ENCODE measurements around the gene DISC1.

GRCh38 chr1:231584921-231585320, 41.7 kb upstream of the DISC1 start:
- no peak for TF ChIP-seq ZNF8 (CRISPR knock-in tag; IDR thresholded peaks at IDR 0.05)
- no peak for TF ChIP-seq TSHZ2 (CRISPR knock-in tag; IDR thresholded peaks at IDR 0.05)
- no peak for TF ChIP-seq ZNF565 (CRISPR knock-in tag; conservative IDR thresholded peaks at IDR 0.05; ENCODE audit: low read depth)
- TF ChIP-seq ZC3H10 (CRISPR knock-in tag; IDR thresholded peaks at IDR 0.05), result no peak
- TF ChIP-seq TOX (CRISPR knock-in tag; IDR thresholded peaks at IDR 0.05; ENCODE audit: borderline replicate concordance), result no peak
- no peak for TF ChIP-seq TCF4 (CRISPR knock-in tag; IDR thresholded peaks at IDR 0.05; ENCODE audit: borderline replicate concordance)
- TF ChIP-seq, protein P1, sequence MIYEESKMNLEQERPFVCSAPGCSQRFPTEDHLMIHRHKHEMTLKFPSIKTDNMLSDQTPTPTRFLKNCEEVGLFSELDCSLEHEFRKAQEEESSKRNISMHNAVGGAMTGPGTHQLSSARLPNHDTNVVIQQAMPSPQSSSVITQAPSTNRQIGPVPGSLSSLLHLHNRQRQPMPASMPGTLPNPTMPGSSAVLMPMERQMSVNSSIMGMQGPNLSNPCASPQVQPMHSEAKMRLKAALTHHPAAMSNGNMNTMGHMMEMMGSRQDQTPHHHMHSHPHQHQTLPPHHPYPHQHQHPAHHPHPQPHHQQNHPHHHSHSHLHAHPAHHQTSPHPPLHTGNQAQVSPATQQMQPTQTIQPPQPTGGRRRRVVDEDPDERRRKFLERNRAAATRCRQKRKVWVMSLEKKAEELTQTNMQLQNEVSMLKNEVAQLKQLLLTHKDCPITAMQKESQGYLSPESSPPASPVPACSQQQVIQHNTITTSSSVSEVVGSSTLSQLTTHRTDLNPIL (CRISPR knock-in tag; IDR thresholded peaks at IDR 0.05; ENCODE audit: low read depth), result no peak
- no peak for TF ChIP-seq CSDC2 (CRISPR knock-in tag; IDR thresholded peaks at IDR 0.05)
- TF ChIP-seq, protein P2, sequence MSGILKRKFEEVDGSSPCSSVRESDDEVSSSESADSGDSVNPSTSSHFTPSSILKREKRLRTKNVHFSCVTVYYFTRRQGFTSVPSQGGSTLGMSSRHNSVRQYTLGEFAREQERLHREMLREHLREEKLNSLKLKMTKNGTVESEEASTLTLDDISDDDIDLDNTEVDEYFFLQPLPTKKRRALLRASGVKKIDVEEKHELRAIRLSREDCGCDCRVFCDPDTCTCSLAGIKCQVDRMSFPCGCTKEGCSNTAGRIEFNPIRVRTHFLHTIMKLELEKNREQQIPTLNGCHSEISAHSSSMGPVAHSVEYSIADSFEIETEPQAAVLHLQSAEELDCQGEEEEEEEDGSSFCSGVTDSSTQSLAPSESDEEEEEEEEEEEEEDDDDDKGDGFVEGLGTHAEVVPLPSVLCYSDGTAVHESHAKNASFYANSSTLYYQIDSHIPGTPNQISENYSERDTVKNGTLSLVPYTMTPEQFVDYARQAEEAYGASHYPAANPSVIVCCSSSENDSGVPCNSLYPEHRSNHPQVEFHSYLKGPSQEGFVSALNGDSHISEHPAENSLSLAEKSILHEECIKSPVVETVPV (CRISPR knock-in tag; IDR thresholded peaks at IDR 0.05), result no peak
